Cerebellar cortex (tissue), 1 donor: ENCODE measurements around the gene RNF135.
"Not testable (repeated sequence)": the region's sequence is repeated elsewhere in the genome, so short reads cannot be mapped to it uniquely, and the experiment has no call there.

Experiments used
- DNase-seq: peaks from one replicate; pipeline ENCODE4 v3.0.0-alpha.2; 2015; ENCODE audit warnings: low spot score

Gene RNF135

GRCh38 chr17:30954046-30954830, 16.6 kb upstream of the RNF135 start:
- no peak for DNase-seq

GRCh38 chr17:30956764-30957374, 14.0 kb upstream of the RNF135 start:
- DNase-seq = peak; percentile 30

- DNase-seq = no peak
These were observed 13.1 kb upstream of the RNF135 start for GRCh38 chr17:30957741-30958140.

- DNase-seq = no peak
These were observed 12.7 kb upstream of the RNF135 start for GRCh38 chr17:30958187-30958586.

GRCh38 chr17:30961209-30962188, 9.3 kb upstream of the RNF135 start:
- DNase-seq = no peak

GRCh38 chr17:30964312-30964711, 6.5 kb upstream of the RNF135 start:
- DNase-seq = not testable (repeated sequence)

GRCh38 chr17:30964876-30965275, 6.0 kb upstream of the RNF135 start:
- DNase-seq = no peak

GRCh38 chr17:30965686-30966085, 5.2 kb upstream of the RNF135 start:
- DNase-seq = no peak

GRCh38 chr17:30967911-30968310, 2.9 kb upstream of the RNF135 start:
- not testable (repeated sequence) for DNase-seq

- DNase-seq = peak; percentile 49
These were observed 629 bp upstream of the RNF135 start for GRCh38 chr17:30969989-30970830.

GRCh38 chr17:30975042-30975820, 4.4 kb downstream of the RNF135 start:
- DNase-seq = no peak

- not testable (repeated sequence) for DNase-seq
These were observed 9.1 kb downstream of the RNF135 start for GRCh38 chr17:30979919-30980318.

- no peak for DNase-seq
These were observed 11.0 kb downstream of the RNF135 start for GRCh38 chr17:30981531-30982519.

- no peak for DNase-seq
These were observed 12.0 kb downstream of the RNF135 start for GRCh38 chr17:30982855-30983254.

GRCh38 chr17:30990458-30990857, 19.6 kb downstream of the RNF135 start:
- no peak for DNase-seq

GRCh38 chr17:30992551-30992950, 21.7 kb downstream of the RNF135 start:
- no peak for DNase-seq

- no peak for DNase-seq
These were observed 24.5 kb downstream of the RNF135 start for GRCh38 chr17:30995347-30995746.

- no peak for DNase-seq
These were observed 25.6 kb downstream of the RNF135 start for GRCh38 chr17:30996486-30996885.

GRCh38 chr17:30997270-30997669, 26.4 kb downstream of the RNF135 start:
- no peak for DNase-seq
